A549 treated with GW870086 at 1 μM for 4 hours (cell line): ENCODE data around the gene SNX4. TPM values are rescaled to one million over a fixed set of nuclear protein-coding genes. Genes with fewer than 3 reads are reported as not detected.

ENCODE experiments used
- total RNA-seq: library from RNA; stranded (reverse); fragments of 200-300 nt; extraction: Qiagen RNA extraction; gene quantifications from 5 replicates; pipeline ENCODE4 v1.2.3, GENCODE V29; 2022; ENCODE audit warnings: low read depth

SNX4 gene
- 19.4 to 26.4 TPM (median 23.5 TPM) in 5 replicates for total RNA-seq

DNA sequence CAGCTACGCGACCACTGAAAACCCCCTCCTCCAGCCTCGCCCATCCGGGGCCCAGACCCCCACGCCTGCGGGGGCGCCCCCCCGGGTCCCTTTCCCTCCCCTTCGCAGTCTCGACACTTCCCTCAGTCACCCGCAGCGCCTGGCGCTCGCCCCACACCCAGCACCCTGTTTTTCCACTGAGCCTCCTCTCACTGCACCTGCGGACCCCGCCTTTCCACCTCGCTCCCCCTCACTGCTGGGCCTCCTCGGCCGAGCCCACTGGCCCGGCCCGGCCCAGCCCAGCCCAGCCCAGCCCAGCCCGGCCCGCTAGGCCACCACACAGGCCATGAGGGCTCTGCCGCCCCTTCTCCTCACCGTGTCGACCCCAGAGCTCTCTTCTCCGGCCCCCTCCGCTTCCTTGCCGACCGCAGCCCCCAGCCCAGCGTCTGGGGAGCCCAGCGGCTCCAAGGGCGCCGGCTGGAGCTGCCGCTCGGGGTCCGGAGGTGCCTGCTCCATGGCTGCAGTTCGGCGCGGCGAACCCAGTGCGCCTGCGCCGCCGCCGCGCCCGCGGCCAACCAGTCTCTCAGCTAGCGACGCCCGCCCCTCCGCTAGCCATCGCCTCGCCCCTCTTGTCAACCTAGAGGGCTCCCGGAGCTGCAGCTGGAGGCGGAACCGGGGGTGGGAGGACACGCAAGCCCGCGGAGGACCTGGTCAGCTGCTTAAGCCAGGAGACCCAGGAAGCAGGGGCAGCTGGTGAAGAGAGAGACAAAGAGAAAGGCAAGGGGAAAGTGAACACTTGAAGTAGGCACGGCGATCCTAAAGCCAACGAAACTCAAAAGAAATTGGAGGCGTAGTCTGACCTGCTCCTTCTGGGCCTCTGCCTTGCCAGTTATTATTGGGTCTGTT is at the start of gene SNX4:
SNX4 (minus strand) TSS at position 525 of the 885 bp plus-strand sequence; CDS start at position 495, 30 bp downstream.

Other genes starting within 250 kb of the SNX4 start
- 6.8 to 10.8 TPM (median 9.1 TPM) in 5 replicates for gene ZNF148, start 144.9 kb downstream of the SNX4 start, total RNA-seq
- gene OSBPL11, start 75.3 kb upstream of the SNX4 start, total RNA-seq: 5.4 to 8.1 TPM (median 7.5 TPM) in 5 replicates